ENCODE results near the gene DYNLT2. TPM values are rescaled to one million over a fixed set of nuclear protein-coding genes. Genes with fewer than 3 reads are reported as not detected.

Gene DYNLT2
- total and polyA plus RNA-seq, 7 experiments from 2014 or later, result 0.58 to 4.7 (median 2.9) TPM

DNA sequence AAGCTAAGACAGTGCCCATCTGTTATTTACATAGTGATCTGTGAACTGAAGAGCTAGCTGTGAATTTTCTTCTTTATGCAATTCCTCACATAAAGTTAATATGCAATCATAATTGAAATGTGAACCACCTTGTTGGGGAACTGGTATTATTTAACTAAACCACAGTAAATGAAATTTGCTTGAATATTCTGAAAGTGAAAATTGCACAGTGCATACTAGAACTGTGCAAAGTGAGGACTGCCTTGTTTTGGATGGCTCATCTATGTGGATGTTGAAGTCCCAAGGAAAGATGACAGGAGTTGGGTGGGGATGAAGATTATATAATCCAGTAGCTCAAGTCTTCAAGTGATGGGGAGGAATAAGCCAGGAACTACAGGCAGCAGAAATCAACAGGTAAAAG is 21.4 kb downstream of the DYNLT2 start:
- H3K36me3 Mint-ChIP-seq, result no peaks in the 10 kb centered on the region
- peaks cover 0 to 4% of the 10 kb centered on the region in 2 donors for H3K4me1 ChIP-seq (ENCODE audit: control insufficient read depth in 2 of 2, insufficient read depth in 2 of 2, low read length in 2 of 2)
- no peak overlapping the region for H3K4me3 ChIP-seq (ENCODE audit: low read length)
- ATAC-seq (no peak), DNase-seq (no peak)
- H3K9me3 ChIP-seq (ENCODE audit: control insufficient read depth in 2 of 3, low read length in 3 of 3), result no peaks in the 10 kb centered on the region
- H3K4me3 Mint-ChIP-seq, result no peak overlapping the region
- H3K27ac ChIP-seq (ENCODE audit: low read depth, low read length), result no peak overlapping the region
- H3K9me3 Mint-ChIP-seq, result peaks cover 0 to 3% (median 0%) of the 10 kb centered on the region in 11 donors
- no peaks in the 10 kb centered on the region for H3K27me3 ChIP-seq (ENCODE audit: control insufficient read depth in 2 of 2, insufficient read depth in 2 of 2, low read length in 2 of 2)
- peaks cover 2 to 19% (median 14%) of the 10 kb centered on the region in 7 donors for H3K4me1 Mint-ChIP-seq
- CTCF ChIA-PET, result no interaction called here
- intact Hi-C loops (cut with micrococcal nuclease), result no loop called here
- H3K27ac Mint-ChIP-seq, result no peak overlapping the region
- POLR2A ChIA-PET, result no interaction called here
- no peaks in the 10 kb centered on the region for H3K36me3 ChIP-seq (ENCODE audit: control insufficient read depth in 2 of 3, insufficient read depth in 3 of 3, low read length in 3 of 3)
- peaks cover 1 to 42% (median 4%) of the 10 kb centered on the region in 5 donors for H3K27me3 Mint-ChIP-seq

DNA sequence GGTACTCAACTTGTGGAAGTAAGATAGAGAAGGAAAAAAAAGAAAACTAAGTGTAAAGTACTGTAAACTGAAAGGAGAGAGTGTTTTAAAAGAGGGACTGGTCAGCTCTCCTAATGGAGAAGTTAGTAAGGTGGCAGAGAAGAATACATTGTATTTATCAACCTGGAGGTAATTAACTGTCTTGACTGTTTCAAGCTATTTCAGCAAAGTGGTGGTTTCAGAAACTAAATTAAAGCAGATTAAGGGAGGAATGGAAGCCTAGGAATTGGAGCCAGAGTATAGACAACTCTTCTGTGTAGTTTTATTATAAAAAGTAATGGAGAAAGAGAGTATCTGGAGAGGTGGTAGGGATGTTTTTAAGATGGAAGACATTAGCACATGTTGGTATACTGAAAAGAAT is 24.4 kb downstream of the DYNLT2 start:
- Histone ChIP-seq H3K4me1 (ENCODE audit: control insufficient read depth in 2 of 2, insufficient read depth in 2 of 2, low read length in 2 of 2) (peaks cover 4 to 10% of the 10 kb centered on the region in 2 donors), H3K27me3 (ENCODE audit: control insufficient read depth in 2 of 2, insufficient read depth in 2 of 2, low read length in 2 of 2) (no peaks in the 10 kb centered on the region), H3K36me3 (ENCODE audit: control insufficient read depth in 2 of 3, insufficient read depth in 3 of 3, low read length in 3 of 3) (no peaks in the 10 kb centered on the region), H3K4me3 (ENCODE audit: low read length) (no peak overlapping the region), H3K9me3 (ENCODE audit: control insufficient read depth in 2 of 3, low read length in 3 of 3) (no peaks in the 10 kb centered on the region), H3K27ac (ENCODE audit: low read depth, low read length) (no peak overlapping the region)
- DNase-seq (no peak), ATAC-seq (no peak)
- ChIA-PET POLR2A (interaction anchor here (1.2 to 9.1 kb wide), 3 partner anchors 10 to 25 kb away, joined by 3 to 97 read pairs (median 11); partner anchors contain the start of genes C6orf120, DYNLT2, ERMARD and WDR27), CTCF (no interaction called here)
- intact Hi-C loops (cut with micrococcal nuclease), result no loop called here
- peak overlapping the region in 2 of 9 donors; percentile 22 to 34 for H3K27ac Mint-ChIP-seq
- peaks cover 0 to 3% (median 0%) of the 10 kb centered on the region in 11 donors for H3K9me3 Mint-ChIP-seq
- H3K4me3 Mint-ChIP-seq, result no peak overlapping the region
- H3K36me3 Mint-ChIP-seq, result peaks cover 0 to 5% (median 0%) of the 10 kb centered on the region in 5 donors
- H3K4me1 Mint-ChIP-seq, result peaks cover 6 to 32% (median 23%) of the 10 kb centered on the region in 7 donors
- H3K27me3 Mint-ChIP-seq, result peaks cover 0 to 17% (median 0%) of the 10 kb centered on the region in 5 donors

DNA sequence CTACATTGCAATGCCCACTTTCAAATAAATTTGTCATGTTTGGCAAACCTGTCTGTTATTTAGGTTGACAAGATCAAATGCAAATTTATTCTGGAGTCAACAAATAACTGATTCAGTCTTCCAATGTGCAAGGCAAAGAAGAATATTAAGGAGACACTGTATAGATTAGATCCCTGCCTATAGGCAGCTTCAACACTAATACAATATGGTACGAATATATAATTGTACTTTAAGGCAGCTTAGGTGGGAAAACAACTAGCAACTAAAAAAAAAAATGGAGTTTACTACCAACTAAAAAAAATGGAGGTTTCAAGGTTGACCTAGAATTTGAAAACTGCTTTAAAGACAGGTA is 25.3 kb downstream of the DYNLT2 start:
- peaks cover 8 to 41% (median 32%) of the 10 kb centered on the region in 7 donors for H3K4me1 Mint-ChIP-seq
- ChIA-PET POLR2A (interaction anchor here (1.4 to 16.5 kb wide), 4 partner anchors 21 to 72 kb away, joined by 7 to 307 read pairs (median 54); partner anchors contain the start of genes C6orf120, DYNLT2, ERMARD and WDR27), CTCF (interaction anchor here (1.6 kb wide), 1 partner anchor 10 kb away, joined by 7 read pairs; no protein-coding TSS in a partner anchor)
- no peak overlapping the region for H3K4me3 ChIP-seq (ENCODE audit: low read length)
- no peaks in the 10 kb centered on the region for H3K27me3 ChIP-seq (ENCODE audit: control insufficient read depth in 2 of 2, insufficient read depth in 2 of 2, low read length in 2 of 2)
- no peaks in the 10 kb centered on the region for H3K36me3 ChIP-seq (ENCODE audit: control insufficient read depth in 2 of 3, insufficient read depth in 3 of 3, low read length in 3 of 3)
- H3K9me3 Mint-ChIP-seq, result peaks cover 0 to 3% (median 0%) of the 10 kb centered on the region in 11 donors
- peak overlapping the region; percentile 8 to 93 (median 92) for H3K27ac Mint-ChIP-seq
- DNase-seq, result no peak
- H3K4me3 Mint-ChIP-seq, result peak overlapping the region; percentile 77 to 91 (median 86)
- H3K27ac ChIP-seq (ENCODE audit: low read depth, low read length), result no peak overlapping the region
- ATAC-seq, result no peak
- H3K36me3 Mint-ChIP-seq, result peaks cover 0 to 5% (median 0%) of the 10 kb centered on the region in 5 donors
- H3K4me1 ChIP-seq (ENCODE audit: control insufficient read depth in 2 of 2, insufficient read depth in 2 of 2, low read length in 2 of 2), result peaks cover 9 to 20% of the 10 kb centered on the region in 2 donors
- intact Hi-C loops (cut with micrococcal nuclease), result no loop called here
- H3K27me3 Mint-ChIP-seq, result peaks cover 0 to 11% (median 0%) of the 10 kb centered on the region in 5 donors
- no peaks in the 10 kb centered on the region for H3K9me3 ChIP-seq (ENCODE audit: control insufficient read depth in 2 of 3, low read length in 3 of 3)

GRCh38 chr6:169725125-169726048 is 26.0 kb downstream of the DYNLT2 start:
- Histone ChIP-seq H3K27me3 (ENCODE audit: control insufficient read depth in 2 of 2, insufficient read depth in 2 of 2, low read length in 2 of 2) (no peaks in the 10 kb centered on the region), H3K9me3 (ENCODE audit: control insufficient read depth in 2 of 3, low read length in 3 of 3) (no peaks in the 10 kb centered on the region), H3K4me3 (ENCODE audit: low read length) (peak overlapping the region; percentile 53), H3K27ac (ENCODE audit: low read depth, low read length) (peak overlapping the region; percentile 70), H3K4me1 (ENCODE audit: control insufficient read depth in 2 of 2, insufficient read depth in 2 of 2, low read length in 2 of 2) (peaks cover 10 to 25% of the 10 kb centered on the region in 2 donors), H3K36me3 (ENCODE audit: control insufficient read depth in 2 of 3, insufficient read depth in 3 of 3, low read length in 3 of 3) (peaks cover 0 to 2% (median 0%) of the 10 kb centered on the region in 3 experiments)
- Mint-ChIP-seq H3K9me3 (peaks cover 0 to 3% (median 0%) of the 10 kb centered on the region in 11 donors), H3K27ac (peak overlapping the region; percentile 68 to 93 (median 92)), H3K27me3 (peaks cover 0 to 8% (median 0%) of the 10 kb centered on the region in 5 donors), H3K4me1 (peaks cover 11 to 48% (median 38%) of the 10 kb centered on the region in 7 donors), H3K36me3 (peaks cover 0 to 5% (median 1%) of the 10 kb centered on the region in 5 donors), H3K4me3 (peak overlapping the region; percentile 77 to 91 (median 86))
- ChIA-PET CTCF (interaction anchor here (1.6 kb wide), 1 partner anchor 9 kb away, joined by 7 read pairs; no protein-coding TSS in a partner anchor), POLR2A (interaction anchor here (0.6 to 16.5 kb wide), 7 partner anchors 19 to 859 kb away, joined by 3 to 307 read pairs (median 3); partner anchors contain the start of genes C6orf120, DYNLT2, ERMARD and PDCD2)
- ATAC-seq, result no peak
- peak in 5 of 9 donors; percentile 14 to 42 (median 18) for DNase-seq
- intact Hi-C loops (cut with micrococcal nuclease), result no loop called here

- Mint-ChIP-seq H3K27me3 (peaks cover 0 to 8% (median 0%) of the 10 kb centered on the region in 5 donors), H3K4me1 (peaks cover 12 to 55% (median 46%) of the 10 kb centered on the region in 7 donors), H3K4me3 (peak within 1 kb of the TSS; percentile 87 to 97 (median 92)), H3K9me3 (peaks cover 0 to 3% (median 0%) of the 10 kb centered on the region in 11 donors), H3K27ac (peak within 1 kb of the TSS; percentile 95 to 98 (median 97)), H3K36me3 (peaks cover 0 to 10% (median 4%) of the 10 kb centered on the region in 5 donors)
- H3K9me3 ChIP-seq (ENCODE audit: control insufficient read depth in 2 of 3, low read length in 3 of 3), result no peaks in the 10 kb centered on the region
- peaks cover 0 to 5% (median 0%) of the 10 kb centered on the region in 3 experiments for H3K36me3 ChIP-seq (ENCODE audit: control insufficient read depth in 2 of 3, insufficient read depth in 3 of 3, low read length in 3 of 3)
- DNase-seq (peak; percentile 50 to 80 (median 67)), ATAC-seq (peak; percentile 73)
- POLR2A ChIA-PET, result interaction anchor here (0.6 to 16.5 kb wide), 7 partner anchors 20 to 860 kb away, joined by 3 to 307 read pairs (median 3); partner anchors contain the start of genes C6orf120, DYNLT2, ERMARD and PDCD2
- no peaks in the 10 kb centered on the region for H3K27me3 ChIP-seq (ENCODE audit: control insufficient read depth in 2 of 2, insufficient read depth in 2 of 2, low read length in 2 of 2)
- peak within 1 kb of the TSS; percentile 95 for H3K27ac ChIP-seq (ENCODE audit: low read depth, low read length)
- CTCF ChIA-PET, result interaction anchor here (1.6 kb wide), 1 partner anchor 9 kb away, joined by 7 read pairs; no protein-coding TSS in a partner anchor
- H3K4me3 ChIP-seq (ENCODE audit: low read length), result peak within 1 kb of the TSS; percentile 71
- intact Hi-C loops (cut with micrococcal nuclease), result loop anchor here (1.0 to 5.0 kb wide), 2 partner anchors 860 to 1902 kb away; partner anchors contain the start of gene PDCD2 (in 1 of the 2)
- H3K4me1 ChIP-seq (ENCODE audit: control insufficient read depth in 2 of 2, insufficient read depth in 2 of 2, low read length in 2 of 2), result peaks cover 13 to 26% of the 10 kb centered on the region in 2 donors
These were observed 26.8 kb downstream of the DYNLT2 start, which contains the start of gene PHF10 for GRCh38 chr6:169724494-169725124. Gene PHF10, minus strand, starts transcription at chr6:169724500. Its CDS starts 569 bp downstream, at chr6:169723931.

All from naive thymus-derived CD4-positive, alpha-beta T cell (primary cell).